ENCODE data around the gene IL31.

GRCh38 chr12:122195405-122195804, 21.4 kb upstream of the IL31 start:
- TF ChIP-seq CTCF (IDR thresholded peaks at IDR 0.05) (no peak), POLR2A (IDR thresholded peaks at IDR 0.05) (no peak)
